Brain microvascular endothelial cell (primary cell): ENCODE results near the gene GABRA6.

ENCODE experiments used
- DNase-seq: peaks from one replicate; pipeline ENCODE4 v3.0.0-alpha.2; 2020
- H3K27ac ChIP-seq: fragments of 250-450 bp; sonication (Bioruptor Pico); 2 replicates; pipeline ENCODE4 v1.5.1; 2020; ENCODE audit warnings: mild to moderate bottlenecking, moderate library complexity
- H3K27me3 ChIP-seq: fragments of 250-450 bp; sonication (Bioruptor Pico); replicated peaks from 2 replicates; pipeline ENCODE4 v1.5.1; 2020; ENCODE audit warnings: mild to moderate bottlenecking
- H3K36me3 ChIP-seq: fragments of 250-450 bp; sonication (Bioruptor Pico); replicated peaks from 2 replicates; pipeline ENCODE4 v1.5.1; 2020; ENCODE audit warnings: mild to moderate bottlenecking
- H3K4me3 ChIP-seq: 2 replicates; pipeline ENCODE4 v1.5.1; 2011; ENCODE audit warnings: low read depth, mild to moderate bottlenecking, control low read depth, low read length, moderate library complexity
- CTCF ChIP-seq: IDR thresholded peaks from 2 replicates; pipeline ENCODE4 v1.5.1; 2011; ENCODE audit warnings: low read depth, mild to moderate bottlenecking, moderate library complexity, low read length, control low read depth, inconsistent platforms; ENCODE audit errors: missing control alignments
- in situ Hi-C: cut with HindIII; loops from 2 replicates; pipeline ENCODE4 v1.10.0; 2017; ENCODE audit warnings: low sequenced_read_pairs, low pct_ligation_motif_present

GABRA6 gene

GRCh38 chr5:161720460-161720859 is 34.9 kb downstream of the GABRA6 start:
- no peaks in the 10 kb centered on the region for H3K36me3 ChIP-seq
- no peak overlapping the region for H3K4me3 ChIP-seq
- no peak for DNase-seq
- no peak overlapping the region for H3K27ac ChIP-seq
- in situ Hi-C loops = no loop called here
- H3K27me3 ChIP-seq = no peaks in the 10 kb centered on the region
- no peak for TF ChIP-seq CTCF

DNA sequence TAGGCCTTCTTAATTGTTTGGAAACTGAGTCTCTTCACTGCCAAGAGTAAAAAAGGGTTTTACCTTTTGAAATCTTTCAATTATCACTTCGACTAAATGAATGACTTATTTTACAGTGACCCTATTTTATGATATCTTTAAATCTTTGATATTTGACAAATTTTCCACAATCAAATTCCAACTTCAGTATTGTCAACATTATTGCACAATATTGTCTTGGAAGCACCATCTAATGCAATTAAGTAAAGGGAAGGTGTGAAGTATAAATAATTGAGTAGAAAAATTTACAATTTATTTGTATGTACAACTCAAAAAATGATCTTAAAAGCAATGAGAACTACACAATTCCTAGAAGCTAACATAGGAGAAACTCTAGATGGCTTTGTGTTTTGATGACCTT is 49.2 kb downstream of the GABRA6 start:
- no peak overlapping the region for H3K27ac ChIP-seq
- H3K27me3 ChIP-seq = no peaks in the 10 kb centered on the region
- TF ChIP-seq CTCF = no peak
- H3K36me3 ChIP-seq = no peaks in the 10 kb centered on the region
- no peak for DNase-seq
- in situ Hi-C loops = no loop called here
- no peak overlapping the region for H3K4me3 ChIP-seq

GRCh38 chr5:161740433-161740832 is 54.9 kb downstream of the GABRA6 start:
- in situ Hi-C loops = no loop called here
- H3K36me3 ChIP-seq = no peaks in the 10 kb centered on the region

GRCh38 chr5:161744276-161744675 is 58.8 kb downstream of the GABRA6 start:
- Histone ChIP-seq H3K27me3 (no peaks in the 10 kb centered on the region), H3K27ac (no peak overlapping the region), H3K36me3 (no peaks in the 10 kb centered on the region), H3K4me3 (no peak overlapping the region)
- TF ChIP-seq CTCF = no peak
- in situ Hi-C loops = no loop called here
- DNase-seq = no peak

More at GRCh38 chr5:161740433-161740832, 54.9 kb downstream of the GABRA6 start:
- H3K27ac ChIP-seq = no peak overlapping the region
- no peak overlapping the region for H3K4me3 ChIP-seq
- TF ChIP-seq CTCF = no peak
- no peak for DNase-seq
- H3K27me3 ChIP-seq = no peaks in the 10 kb centered on the region

- H3K27me3 ChIP-seq = no peaks in the 10 kb centered on the region
Observed at GRCh38 chr5:161745392-161745791, 59.9 kb downstream of the GABRA6 start.

More at GRCh38 chr5:161745392-161745791, 59.9 kb downstream of the GABRA6 start:
- no peak for TF ChIP-seq CTCF
- Histone ChIP-seq H3K27ac (no peak overlapping the region), H3K36me3 (no peaks in the 10 kb centered on the region), H3K4me3 (no peak overlapping the region)
- in situ Hi-C loops = no loop called here
- no peak for DNase-seq
